ENCODE results near the gene DNAH11. TPM values are rescaled to one million over a fixed set of nuclear protein-coding genes. Genes with fewer than 3 reads are reported as not detected.

Gene DNAH11
- total RNA-seq, 1 experiment from 2014 or later: 0.22 TPM

GRCh38 chr7:21550076-21550475, 7.2 kb downstream of the DNAH11 start:
- no peak for DNase-seq (ENCODE audit: extremely low read depth, low read depth)

- DNase-seq (ENCODE audit: extremely low read depth, low read depth): no peak
These were observed 8.1 kb downstream of the DNAH11 start for GRCh38 chr7:21550821-21551531.

GRCh38 chr7:21562385-21562784, 19.5 kb downstream of the DNAH11 start:
- no peak for DNase-seq (ENCODE audit: extremely low read depth, low read depth)

DNA sequence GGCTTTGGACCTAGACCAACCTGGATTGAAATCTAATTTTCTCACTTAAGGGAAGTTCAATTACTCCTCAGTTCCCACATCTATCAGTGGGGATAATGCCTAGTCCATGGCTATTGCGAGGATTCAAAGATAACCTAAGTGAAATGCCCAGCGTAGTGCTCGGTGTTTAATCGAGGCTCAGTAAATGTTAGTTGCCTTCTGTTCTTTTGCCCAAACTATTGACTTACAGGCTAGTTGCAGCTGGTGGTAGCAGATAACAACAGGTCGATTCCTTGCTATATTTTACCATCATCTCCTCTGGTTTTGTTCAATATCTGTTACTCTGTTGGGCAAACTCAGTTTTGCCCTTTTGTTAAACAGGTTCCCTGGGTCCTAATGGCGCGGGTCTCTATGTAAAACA, 22.8 kb downstream of the DNAH11 start:
- no peak for DNase-seq (ENCODE audit: extremely low read depth, low read depth)

DNA sequence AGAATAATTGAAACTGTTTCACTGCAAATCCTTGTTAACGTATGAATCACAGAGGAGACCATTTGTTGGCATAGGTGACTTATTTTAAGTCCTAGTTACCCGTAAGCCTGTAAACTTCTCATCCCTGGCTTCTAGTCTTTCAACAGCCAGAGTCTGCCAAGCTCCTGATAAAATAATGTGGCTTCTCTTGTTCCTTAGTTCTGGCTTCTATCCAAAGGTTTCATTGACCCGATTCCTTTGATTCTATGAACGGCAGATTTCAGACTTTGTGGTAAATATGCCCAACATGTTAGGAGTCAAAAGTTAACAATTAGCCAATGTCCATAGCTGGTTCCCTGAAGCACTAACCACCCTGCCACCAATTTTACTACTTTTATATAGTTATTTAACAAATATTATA, 23.3 kb downstream of the DNAH11 start:
- DNase-seq (ENCODE audit: extremely low read depth, low read depth): no peak

DNA sequence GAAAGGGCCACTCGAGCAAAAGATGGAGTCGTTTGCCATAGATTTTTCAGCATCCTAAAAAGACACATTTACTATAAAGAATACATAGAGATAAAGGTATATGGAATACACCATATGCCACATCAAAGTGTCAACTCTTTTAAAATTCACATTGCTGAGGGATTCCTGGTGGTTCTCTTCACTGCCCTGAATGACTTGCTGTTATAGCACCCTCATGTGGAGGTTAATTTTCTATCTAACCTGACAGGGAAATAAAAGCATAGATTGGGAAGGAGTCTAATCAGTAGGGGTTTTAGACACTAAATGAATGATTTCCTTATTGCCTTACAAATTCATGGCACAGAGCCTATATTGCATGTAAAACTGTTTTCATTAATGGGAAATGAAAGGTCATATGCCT, 25.9 kb downstream of the DNAH11 start:
- peak; percentile 21 for DNase-seq (ENCODE audit: extremely low read depth, low read depth)

GRCh38 chr7:21572331-21573313, 29.8 kb downstream of the DNAH11 start:
- DNase-seq (ENCODE audit: extremely low read depth, low read depth): no peak

DNA sequence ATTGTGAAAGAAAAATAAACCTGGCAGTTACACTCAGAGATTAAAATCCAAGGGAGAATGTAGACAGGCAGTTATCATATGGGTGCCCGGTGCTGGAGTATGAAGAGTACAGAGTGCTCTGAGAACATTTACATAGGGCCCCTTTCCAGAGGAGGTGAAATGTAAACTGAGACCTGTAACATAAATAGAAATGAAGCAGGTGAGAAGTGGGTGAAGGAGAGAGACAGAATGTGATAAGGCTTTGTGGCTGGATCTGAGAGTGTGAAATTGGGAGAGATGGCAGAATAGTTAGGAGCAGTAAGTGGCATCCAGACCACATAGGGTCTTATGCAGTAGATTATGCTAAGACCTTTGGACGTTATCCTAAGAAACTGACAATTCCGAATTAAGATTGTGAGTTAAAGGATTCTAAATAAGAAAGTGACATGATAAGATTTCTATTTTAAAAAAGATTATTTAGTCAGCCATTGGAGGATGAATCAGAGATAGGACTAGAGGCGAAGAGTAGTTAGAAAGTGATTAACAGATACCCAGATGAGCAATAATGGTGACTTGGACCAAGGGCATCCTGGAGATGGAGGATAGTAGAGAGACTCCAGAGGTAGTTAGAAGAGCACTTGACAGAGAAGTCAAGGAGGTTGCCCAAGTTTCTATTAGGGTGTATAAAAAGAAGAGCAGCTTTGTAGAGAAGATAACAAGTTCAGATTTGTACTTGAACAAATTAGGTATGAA, 36.7 kb downstream of the DNAH11 start:
- no peak for DNase-seq (ENCODE audit: extremely low read depth, low read depth)

- no peak for DNase-seq (ENCODE audit: extremely low read depth, low read depth)
These were observed 37.3 kb downstream of the DNAH11 start for GRCh38 chr7:21580073-21580521.

GRCh38 chr7:21585070-21585724, 42.4 kb downstream of the DNAH11 start:
- DNase-seq (ENCODE audit: extremely low read depth, low read depth): no peak

DNA sequence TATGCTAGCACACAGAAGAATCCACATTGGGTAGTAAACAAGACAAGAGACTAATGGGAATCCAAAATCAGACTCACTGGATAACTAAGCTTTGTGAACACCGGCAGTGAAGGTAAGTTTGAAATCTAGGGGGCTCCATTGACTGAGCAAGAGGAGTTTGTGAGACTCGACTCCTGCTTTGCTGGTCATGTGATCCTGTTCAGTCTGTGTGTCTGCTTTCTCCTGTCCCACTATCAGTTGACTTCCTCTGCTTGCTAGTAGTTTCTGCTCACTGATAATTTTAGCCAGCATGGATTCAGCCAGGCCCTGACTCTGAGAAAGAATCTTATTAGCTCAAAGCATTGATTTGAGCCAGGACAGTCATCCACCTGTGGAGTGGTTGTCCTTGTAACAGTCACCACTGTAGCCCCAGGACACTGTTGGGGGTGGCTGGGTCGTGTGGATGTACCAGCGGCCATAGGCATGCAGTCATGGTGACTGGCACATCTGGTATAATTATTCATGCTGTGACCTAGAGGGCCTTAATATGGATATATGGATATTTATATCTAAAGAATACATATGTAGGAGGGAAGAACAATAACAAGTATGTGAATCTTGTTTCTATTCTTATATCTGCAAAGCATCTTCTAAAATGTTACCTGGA, 44.4 kb downstream of the DNAH11 start:
- DNase-seq (ENCODE audit: extremely low read depth, low read depth): no peak

GRCh38 chr7:21596801-21597200, 54.0 kb downstream of the DNAH11 start:
- no peak for DNase-seq (ENCODE audit: extremely low read depth, low read depth)

DNA sequence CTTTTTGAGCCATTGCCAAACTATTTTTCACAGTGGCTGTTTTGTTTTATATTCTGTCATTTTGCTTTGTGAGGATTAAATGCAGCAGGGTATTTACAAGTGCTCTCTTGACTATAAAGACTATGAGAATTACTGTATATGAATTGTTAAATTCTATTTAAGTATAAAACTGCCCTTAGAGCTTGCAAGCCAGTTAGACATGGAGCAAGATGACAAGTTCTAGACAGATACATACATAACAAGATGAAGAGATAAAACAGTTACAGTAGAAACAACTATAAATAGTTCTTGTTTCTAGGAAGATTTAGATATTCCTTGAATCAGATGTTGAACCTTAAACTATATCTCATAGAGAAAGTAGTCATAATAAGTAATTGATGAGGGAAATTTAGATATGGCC, 60.6 kb downstream of the DNAH11 start:
- DNase-seq (ENCODE audit: extremely low read depth, low read depth): no peak

- DNase-seq (ENCODE audit: extremely low read depth, low read depth): no peak
These were observed 61.3 kb downstream of the DNAH11 start for GRCh38 chr7:21603972-21604749.

GRCh38 chr7:21605008-21605585, 62.3 kb downstream of the DNAH11 start:
- DNase-seq (ENCODE audit: extremely low read depth, low read depth): no peak

- no peak for DNase-seq (ENCODE audit: extremely low read depth, low read depth)
These were observed 65.6 kb downstream of the DNAH11 start for GRCh38 chr7:21608465-21608864.

DNA sequence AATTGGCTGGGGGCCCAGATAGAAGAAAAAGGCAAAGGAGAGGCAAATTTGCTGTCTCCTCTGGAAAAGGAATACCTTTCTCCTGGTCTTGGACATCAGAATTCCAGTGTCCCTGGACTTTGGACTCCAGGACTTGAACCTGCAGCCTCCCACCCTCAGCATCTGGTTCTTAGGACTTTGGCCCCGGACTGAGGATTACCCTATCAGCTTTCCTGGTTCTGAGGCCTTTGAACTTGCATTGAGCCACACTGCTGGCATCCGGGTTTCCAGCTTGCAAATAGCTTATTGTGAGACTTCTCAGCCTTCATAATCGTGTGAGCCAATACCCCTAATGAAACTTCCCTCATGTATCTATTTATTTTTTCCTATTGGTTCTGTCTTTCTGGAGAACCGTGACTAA, 68.3 kb downstream of the DNAH11 start:
- DNase-seq (ENCODE audit: extremely low read depth, low read depth): no peak

GRCh38 chr7:21616091-21616490, 73.3 kb downstream of the DNAH11 start:
- DNase-seq (ENCODE audit: extremely low read depth, low read depth): no peak

Measured in NCI-H460 (cell line).